Coronary artery (tissue), 2 donors: ENCODE data around the gene IKZF4.
"Not testable (repeated sequence)": the region's sequence is repeated elsewhere in the genome, so short reads cannot be mapped to it uniquely, and the experiment has no call there.

Experiments
- DNase-seq: peaks from one replicate; pipeline ENCODE4 v3.0.0-alpha.2; 2017; ENCODE audit warnings: low spot score
- H3K27ac ChIP-seq, 2 donors: fragments of 200-600 bp; sonication (generic); one replicate each; pipeline ENCODE4 v1.5.1; 2016 to 2019
- H3K4me3 ChIP-seq: fragments of 200-600 bp; sonication (generic); 2 replicates; pipeline ENCODE4 v1.5.1; 2016; ENCODE audit warnings: mild to moderate bottlenecking, moderate library complexity
- TF ChIP-seq, protein P1 (sequence below): fragments of 200-600 bp; sonication (generic); IDR thresholded peaks from one replicate; pipeline ENCODE4 v1.5.1; 2019; ENCODE audit warnings: antibody characterized with exemption

Gene IKZF4

DNA sequence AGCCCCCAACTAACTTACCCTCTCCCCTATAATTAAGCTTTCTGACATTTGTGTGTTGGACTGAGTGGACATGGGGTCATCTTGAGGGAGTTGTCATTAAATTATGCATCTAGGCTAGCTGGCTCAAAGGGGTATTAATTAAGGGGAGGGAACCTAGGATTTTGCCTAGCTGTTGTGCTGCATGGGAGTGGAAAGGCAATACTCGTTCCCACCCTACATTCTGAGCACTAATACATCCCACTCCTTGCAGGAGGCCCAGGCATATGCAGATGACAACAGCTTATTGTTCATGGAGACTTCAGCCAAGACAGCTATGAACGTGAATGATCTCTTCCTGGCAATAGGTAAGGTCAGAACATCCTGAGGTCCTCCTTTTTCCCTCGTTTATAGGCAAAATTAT, 29.7 kb upstream of the IKZF4 start:
- H3K27ac ChIP-seq: no peak overlapping the region
- no peak overlapping the region for H3K4me3 ChIP-seq
- TF ChIP-seq, protein P1, sequence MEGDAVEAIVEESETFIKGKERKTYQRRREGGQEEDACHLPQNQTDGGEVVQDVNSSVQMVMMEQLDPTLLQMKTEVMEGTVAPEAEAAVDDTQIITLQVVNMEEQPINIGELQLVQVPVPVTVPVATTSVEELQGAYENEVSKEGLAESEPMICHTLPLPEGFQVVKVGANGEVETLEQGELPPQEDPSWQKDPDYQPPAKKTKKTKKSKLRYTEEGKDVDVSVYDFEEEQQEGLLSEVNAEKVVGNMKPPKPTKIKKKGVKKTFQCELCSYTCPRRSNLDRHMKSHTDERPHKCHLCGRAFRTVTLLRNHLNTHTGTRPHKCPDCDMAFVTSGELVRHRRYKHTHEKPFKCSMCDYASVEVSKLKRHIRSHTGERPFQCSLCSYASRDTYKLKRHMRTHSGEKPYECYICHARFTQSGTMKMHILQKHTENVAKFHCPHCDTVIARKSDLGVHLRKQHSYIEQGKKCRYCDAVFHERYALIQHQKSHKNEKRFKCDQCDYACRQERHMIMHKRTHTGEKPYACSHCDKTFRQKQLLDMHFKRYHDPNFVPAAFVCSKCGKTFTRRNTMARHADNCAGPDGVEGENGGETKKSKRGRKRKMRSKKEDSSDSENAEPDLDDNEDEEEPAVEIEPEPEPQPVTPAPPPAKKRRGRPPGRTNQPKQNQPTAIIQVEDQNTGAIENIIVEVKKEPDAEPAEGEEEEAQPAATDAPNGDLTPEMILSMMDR: no peak
- no peak for DNase-seq

DNA sequence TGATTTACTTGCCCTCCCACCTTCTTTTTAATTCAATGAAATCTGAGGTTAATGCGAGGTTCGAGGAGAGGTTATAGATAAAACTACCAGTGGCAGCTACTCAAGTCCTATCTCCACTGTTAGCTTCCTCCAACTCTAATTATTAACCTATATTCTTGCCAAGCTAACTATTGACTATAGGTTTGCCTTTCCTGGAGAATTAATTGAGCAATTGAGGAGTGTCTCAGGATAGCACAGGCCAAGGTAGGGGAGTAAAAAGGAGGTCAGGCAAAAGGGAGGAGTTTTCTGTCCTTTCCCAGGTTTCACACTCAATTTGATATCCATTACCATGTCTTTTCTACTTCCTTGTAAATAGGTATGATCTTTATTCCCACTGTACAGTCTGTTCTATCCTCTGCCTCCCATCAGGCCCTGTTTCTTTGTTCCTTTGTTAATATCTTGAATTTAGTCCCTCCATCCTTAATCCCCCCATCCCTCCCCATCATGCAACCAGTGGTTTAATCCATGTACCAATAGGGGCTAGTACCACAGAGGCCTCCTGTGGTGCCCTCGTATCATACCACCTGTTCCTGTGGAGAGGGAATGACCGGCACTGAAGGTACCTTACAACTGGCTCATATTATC, 27.5 kb upstream of the IKZF4 start:
- H3K27ac ChIP-seq: no peak overlapping the region
- no peak overlapping the region for H3K4me3 ChIP-seq
- DNase-seq: no peak
- TF ChIP-seq, protein P1: no peak

DNA sequence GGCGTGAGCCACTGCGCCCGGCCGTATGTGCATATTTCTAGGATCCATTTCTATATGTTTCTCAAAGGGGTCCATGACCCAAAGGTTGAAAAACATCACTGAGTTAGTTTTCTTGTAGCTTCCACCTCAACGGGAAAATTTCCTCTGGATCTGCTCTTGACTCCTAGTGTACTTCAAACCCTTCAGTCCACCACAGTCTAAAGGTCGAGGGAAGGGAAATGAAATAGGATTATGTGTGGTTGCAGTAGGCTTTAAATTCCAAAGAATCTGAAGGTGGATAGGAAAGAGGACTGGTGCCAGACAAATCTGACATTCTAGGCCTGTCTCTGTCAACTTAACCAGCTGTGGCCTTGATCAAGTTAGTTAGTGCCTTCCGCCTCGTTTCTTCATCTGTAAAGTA, 25.5 kb upstream of the IKZF4 start:
- DNase-seq: no peak
- Histone ChIP-seq H3K27ac (no peak overlapping the region), H3K4me3 (no peak overlapping the region)
- TF ChIP-seq, protein P1: no peak

DNA sequence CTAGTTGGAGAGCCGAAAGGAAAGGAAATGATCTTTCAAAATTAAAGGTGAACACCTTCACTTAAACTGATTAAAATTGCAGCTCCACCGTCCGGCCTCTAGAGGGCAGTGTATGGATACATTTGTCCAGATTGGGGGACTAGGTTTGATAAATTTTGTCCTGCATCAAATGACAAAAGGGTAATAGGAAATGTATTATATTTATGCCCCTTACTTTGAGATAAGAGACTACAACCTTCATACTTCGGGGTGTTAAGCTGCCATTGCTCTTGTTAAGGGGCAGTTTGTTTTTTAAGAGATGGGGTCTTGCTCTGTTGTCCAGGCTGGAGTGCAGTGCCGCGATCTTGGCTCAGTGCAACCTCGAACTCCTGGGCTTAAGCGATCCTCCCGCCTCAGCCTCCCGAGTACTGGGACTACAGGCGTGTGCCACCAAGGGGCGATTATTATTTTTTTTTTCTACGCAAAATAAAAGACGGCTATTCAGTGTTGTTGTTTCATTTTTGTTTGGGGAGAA, 24.6 kb upstream of the IKZF4 start:
- no peak for DNase-seq
- TF ChIP-seq, protein P1: peak; percentile 83
- Histone ChIP-seq H3K27ac (peak overlapping the region; percentile 57 to 91), H3K4me3 (peak overlapping the region; percentile 84)

DNA sequence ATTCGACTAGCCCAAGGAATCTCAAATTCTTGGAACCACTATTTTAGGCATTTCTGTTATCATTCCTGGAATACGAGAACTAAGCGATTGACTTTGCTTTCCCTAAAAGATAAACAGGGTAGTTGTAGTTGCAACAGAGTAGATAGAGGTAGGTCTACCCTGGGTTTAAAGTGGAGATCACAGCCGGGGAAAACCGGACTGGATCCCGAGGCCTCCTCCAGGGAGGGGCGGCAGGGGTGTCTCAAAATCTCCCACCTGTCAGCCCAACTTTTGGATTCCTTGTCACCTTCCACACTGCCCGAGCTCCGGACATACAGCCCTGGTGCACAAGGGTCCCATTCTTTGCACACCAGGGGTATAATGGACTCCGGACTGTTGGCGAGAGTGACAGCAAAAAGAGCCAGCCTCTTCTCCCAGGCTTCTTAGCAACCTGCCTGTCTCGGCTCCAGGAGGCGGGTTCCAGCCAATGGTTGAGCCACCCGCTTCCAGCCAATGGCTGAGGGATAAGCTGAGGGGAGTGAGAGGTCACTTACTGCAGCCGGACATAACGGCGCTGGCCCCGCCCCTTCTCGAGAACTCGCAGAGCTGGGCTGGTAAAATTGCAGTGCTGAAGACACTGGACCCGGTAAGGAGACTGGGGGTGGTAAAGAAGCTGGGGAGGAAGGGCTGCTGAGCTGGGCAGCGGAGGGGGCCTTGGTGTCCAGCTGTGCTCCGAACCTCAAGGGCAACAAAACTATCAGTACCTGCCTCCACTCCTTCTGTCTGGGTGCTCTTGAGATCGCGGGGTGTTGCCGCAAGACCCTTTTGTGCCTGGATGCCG, 23.9 kb upstream of the IKZF4 start, which contains the start of gene SUOX:
SUOX (plus strand) TSS at position 562 of the 820 bp plus-strand sequence. CDS start 4,946 bp downstream, outside the sequence.
- peak within 1 kb of the TSS; percentile 57 to 91 for H3K27ac ChIP-seq
- DNase-seq: peak; percentile 99
- peak within 1 kb of the TSS; percentile 84 for H3K4me3 ChIP-seq
- TF ChIP-seq, protein P1: no peak

DNA sequence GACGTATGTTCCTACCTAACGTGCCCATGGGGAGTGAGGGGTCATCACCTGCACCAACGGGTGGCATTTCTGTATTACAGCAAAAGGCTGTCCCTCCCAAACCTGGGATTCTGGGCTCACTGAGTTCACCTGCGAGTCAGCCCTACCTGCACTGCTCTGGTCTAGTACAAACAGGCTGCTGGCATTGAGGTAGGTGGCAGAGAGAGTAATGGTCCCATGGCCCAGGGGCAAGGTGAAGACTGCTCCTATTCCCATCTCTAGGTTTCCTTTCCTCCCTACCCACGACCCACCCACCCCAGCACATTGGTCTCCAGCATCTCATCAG, 23.3 kb upstream of the IKZF4 start:
- H3K27ac ChIP-seq: peak overlapping the region; percentile 57 to 91
- TF ChIP-seq, protein P1: no peak
- no peak for DNase-seq
- peak overlapping the region; percentile 84 for H3K4me3 ChIP-seq

DNA sequence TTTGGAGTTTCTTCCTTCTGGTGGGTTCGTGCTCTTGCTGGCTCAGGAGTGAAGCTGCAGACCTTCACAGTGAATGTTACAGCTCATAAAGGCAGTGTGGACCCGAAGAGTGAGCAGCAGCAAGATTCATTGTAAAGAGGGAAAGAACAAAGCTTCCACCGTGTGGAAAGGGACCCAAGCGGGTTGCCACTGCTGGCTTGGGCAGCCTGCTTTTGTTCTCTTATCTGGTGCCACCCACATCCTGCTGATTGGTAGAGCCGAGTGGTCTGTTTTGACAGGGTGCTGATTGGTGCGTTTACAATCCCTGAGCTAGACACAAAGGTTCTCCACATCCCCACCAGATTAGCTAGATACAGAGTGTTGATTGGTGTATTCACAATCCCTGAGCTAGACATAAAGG, 21.3 kb upstream of the IKZF4 start:
- DNase-seq, H3K4me3 ChIP-seq, H3K27ac ChIP-seq: not testable (repeated sequence)

DNA sequence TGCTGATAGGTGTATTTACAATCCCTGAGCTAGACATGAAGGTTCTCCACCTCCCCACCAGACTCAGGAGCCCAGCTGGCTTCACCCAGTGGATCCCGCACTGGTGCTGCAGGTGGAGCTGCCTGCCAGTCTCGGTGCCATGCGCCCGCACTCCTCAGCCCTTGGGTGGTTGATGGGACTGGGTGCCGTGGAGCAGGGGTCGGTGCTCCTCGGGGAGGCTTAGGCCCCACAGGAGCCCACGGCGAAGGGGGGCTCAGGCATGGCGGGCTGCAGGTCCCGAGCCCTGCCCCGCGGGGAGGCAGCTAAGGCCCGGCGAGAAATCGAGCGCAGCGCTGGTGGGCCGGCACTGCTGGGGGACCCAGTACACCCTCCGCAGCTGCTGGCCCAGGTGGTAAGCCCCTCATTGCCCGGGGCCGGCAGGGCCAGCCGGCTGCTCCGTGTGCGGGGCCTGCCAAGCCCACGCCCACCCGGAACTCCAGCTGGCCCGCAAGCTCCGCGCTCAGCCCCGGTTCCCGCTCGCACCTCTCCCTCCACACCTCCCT, 20.8 kb upstream of the IKZF4 start:
- H3K4me3 ChIP-seq, H3K27ac ChIP-seq, DNase-seq: not testable (repeated sequence)
